OCI-LY1 (cell line): ENCODE measurements around the gene LTBP3.

Experiments
- H2AFZ ChIP-seq: fragments of 200-600 bp; sonication (generic), shearing (Covaris generic); 2 replicates; pipeline ENCODE4 v1.6.0; 2014; ENCODE audit warnings: antibody characterized with exemption, mild to moderate bottlenecking, low read length
- H3F3A ChIP-seq: fragments of 200-600 bp; sonication (generic), shearing (Covaris generic); 2 replicates; pipeline ENCODE4 v1.6.0; 2014; ENCODE audit warnings: mild to moderate bottlenecking, antibody characterized with exemption, low read length, moderate library complexity; ENCODE audit not compliant: insufficient read depth
- H3K27ac ChIP-seq: fragments of 200-600 bp; sonication (generic); 2 replicates; pipeline ENCODE4 v1.5.1; 2014; ENCODE audit warnings: low read length, mixed run types, mild to moderate bottlenecking, low read depth; ENCODE audit not compliant: poor library complexity, severe bottlenecking
- H3K27me3 ChIP-seq: fragments of 200-600 bp; sonication (generic); 2 replicates; pipeline ENCODE4 v1.6.0; 2014; ENCODE audit warnings: antibody characterized with exemption, mild to moderate bottlenecking, low read length, moderate library complexity; ENCODE audit not compliant: insufficient read depth
- H3K36me3 ChIP-seq: fragments of 200-600 bp; sonication (generic); 2 replicates; pipeline ENCODE4 v1.6.1; 2014; ENCODE audit warnings: mild to moderate bottlenecking, antibody characterized with exemption, low read length, moderate library complexity, mixed read lengths; ENCODE audit not compliant: insufficient read depth
- H3K4me1 ChIP-seq: fragments of 200-600 bp; sonication (generic); 2 replicates; pipeline ENCODE4 v1.5.1; 2014; ENCODE audit warnings: mild to moderate bottlenecking, low read length, moderate library complexity; ENCODE audit not compliant: insufficient read depth, severe bottlenecking
- H3K4me2 ChIP-seq: fragments of 200-600 bp; sonication (generic), shearing (Covaris generic); 2 replicates; pipeline ENCODE4 v1.6.1; 2014; ENCODE audit warnings: low read length
- H3K4me3 ChIP-seq: fragments of 200-600 bp; sonication (generic); 2 replicates; pipeline ENCODE4 v1.5.1; 2014; ENCODE audit warnings: low read length, low read depth, mild to moderate bottlenecking, mixed read lengths; ENCODE audit not compliant: poor library complexity, severe bottlenecking
- H3K79me2 ChIP-seq: fragments of 200-600 bp; shearing (Covaris generic); 2 replicates; pipeline ENCODE4 v1.6.1; 2016; ENCODE audit warnings: mixed run types, low read length, mixed read lengths; ENCODE audit not compliant: insufficient read depth
- H3K9ac ChIP-seq: fragments of 200-600 bp; sonication (generic), shearing (Covaris generic); 2 replicates; pipeline ENCODE4 v1.6.1; 2014; ENCODE audit warnings: mild to moderate bottlenecking, low read length, mixed read lengths
- H3K9me2 ChIP-seq: fragments of 200-600 bp; sonication (generic), shearing (Covaris generic); 2 replicates; pipeline ENCODE4 v1.6.1; 2014; ENCODE audit warnings: low read depth, mild to moderate bottlenecking, low read length, mixed read lengths
- H3K9me3 ChIP-seq: fragments of 200-600 bp; shearing (Covaris generic); 2 replicates; pipeline ENCODE4 v1.6.1; 2014; ENCODE audit warnings: low read length, mixed read lengths
- H4K20me1 ChIP-seq: fragments of 200-600 bp; sonication (generic), shearing (Covaris generic); 2 replicates; pipeline ENCODE4 v1.6.0; 2016; ENCODE audit warnings: mild to moderate bottlenecking, low read length; ENCODE audit not compliant: insufficient read depth
- EZH2 ChIP-seq: fragments of 200-600 bp; sonication (generic), shearing (Covaris generic); IDR thresholded peaks from 2 replicates; pipeline ENCODE4 v1.8.0; 2017; ENCODE audit warnings: borderline replicate concordance, mixed run types, mild to moderate bottlenecking, antibody characterized with exemption, low read length, moderate library complexity, mixed read lengths
- TF ChIP-seq, protein P1 (sequence below): fragments of 200-600 bp; sonication (generic), shearing (Covaris generic); IDR thresholded peaks from 2 replicates; pipeline ENCODE4 v1.5.1; 2017; ENCODE audit warnings: mild to moderate bottlenecking, antibody characterized with exemption, low read length, moderate library complexity, mixed read lengths

LTBP3 gene

DNA sequence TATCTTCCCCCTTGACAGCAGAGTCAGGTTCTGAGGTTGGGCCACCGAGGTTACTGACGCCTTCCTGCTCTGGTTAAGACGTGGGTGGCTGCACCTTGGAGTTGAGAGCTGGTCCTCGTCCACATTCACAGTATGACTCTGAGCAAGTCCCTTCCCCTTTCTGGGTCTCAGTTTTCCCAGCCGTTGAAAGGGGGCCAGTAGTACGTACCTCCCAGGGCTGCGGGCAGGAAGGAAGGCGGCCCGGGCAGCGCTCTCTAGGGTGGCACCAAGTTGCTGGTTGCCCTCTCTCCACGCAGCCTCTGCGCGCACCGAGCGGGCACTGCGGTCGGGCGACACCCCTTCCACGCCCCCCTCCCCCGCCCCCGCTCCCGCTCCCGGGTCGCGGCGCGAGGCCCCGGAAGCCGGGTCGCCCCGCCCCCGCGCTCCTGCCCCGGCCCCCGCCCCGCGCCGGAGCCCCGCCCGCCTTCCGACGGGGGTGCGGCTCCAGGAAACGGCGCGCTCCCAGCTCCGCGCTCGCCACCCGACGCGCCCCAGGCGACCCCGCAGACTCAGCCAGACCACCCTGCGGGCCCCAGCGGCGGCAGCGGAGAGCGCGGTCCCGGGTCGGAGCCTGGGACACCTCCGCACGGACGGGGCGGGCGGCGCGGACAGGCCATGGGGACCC lies 17.5 kb upstream of the LTBP3 start, which contains the start of gene EHBP1L1:
Gene EHBP1L1, plus strand, starts transcription at position 486 of the 664 bp plus-strand sequence. CDS start 250 bp downstream, outside the sequence.
- Histone ChIP-seq H3K4me1 (peaks cover 48% of the 10 kb centered on the region), H3K9me3 (no peaks in the 10 kb centered on the region), H3K4me3 (peak within 1 kb of the TSS; percentile 83), H4K20me1 (no peaks in the 10 kb centered on the region), H3K9me2 (no peaks in the 10 kb centered on the region), H3K9ac (peak within 1 kb of the TSS; percentile 59; the same call in 1 of the 2 replicates), H3F3A (no peaks in the 10 kb centered on the region; the same call in 1 of the 2 replicates), H3K79me2 (no peaks in the 10 kb centered on the region), H3K27me3 (0 out of 2 replicates have a peak, but pooled peaks cover 5% of the 10 kb centered on the region), H3K27ac (peak within 1 kb of the TSS; percentile 35), H3K4me2 (peak within 1 kb of the TSS; percentile 84), H2AFZ (no peak within 1 kb of the TSS), H3K36me3 (no peaks in the 10 kb centered on the region; the same call in 1 of the 2 replicates)
- TF ChIP-seq EZH2: no peak
- TF ChIP-seq, protein P1, sequence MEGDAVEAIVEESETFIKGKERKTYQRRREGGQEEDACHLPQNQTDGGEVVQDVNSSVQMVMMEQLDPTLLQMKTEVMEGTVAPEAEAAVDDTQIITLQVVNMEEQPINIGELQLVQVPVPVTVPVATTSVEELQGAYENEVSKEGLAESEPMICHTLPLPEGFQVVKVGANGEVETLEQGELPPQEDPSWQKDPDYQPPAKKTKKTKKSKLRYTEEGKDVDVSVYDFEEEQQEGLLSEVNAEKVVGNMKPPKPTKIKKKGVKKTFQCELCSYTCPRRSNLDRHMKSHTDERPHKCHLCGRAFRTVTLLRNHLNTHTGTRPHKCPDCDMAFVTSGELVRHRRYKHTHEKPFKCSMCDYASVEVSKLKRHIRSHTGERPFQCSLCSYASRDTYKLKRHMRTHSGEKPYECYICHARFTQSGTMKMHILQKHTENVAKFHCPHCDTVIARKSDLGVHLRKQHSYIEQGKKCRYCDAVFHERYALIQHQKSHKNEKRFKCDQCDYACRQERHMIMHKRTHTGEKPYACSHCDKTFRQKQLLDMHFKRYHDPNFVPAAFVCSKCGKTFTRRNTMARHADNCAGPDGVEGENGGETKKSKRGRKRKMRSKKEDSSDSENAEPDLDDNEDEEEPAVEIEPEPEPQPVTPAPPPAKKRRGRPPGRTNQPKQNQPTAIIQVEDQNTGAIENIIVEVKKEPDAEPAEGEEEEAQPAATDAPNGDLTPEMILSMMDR: no peak

DNA sequence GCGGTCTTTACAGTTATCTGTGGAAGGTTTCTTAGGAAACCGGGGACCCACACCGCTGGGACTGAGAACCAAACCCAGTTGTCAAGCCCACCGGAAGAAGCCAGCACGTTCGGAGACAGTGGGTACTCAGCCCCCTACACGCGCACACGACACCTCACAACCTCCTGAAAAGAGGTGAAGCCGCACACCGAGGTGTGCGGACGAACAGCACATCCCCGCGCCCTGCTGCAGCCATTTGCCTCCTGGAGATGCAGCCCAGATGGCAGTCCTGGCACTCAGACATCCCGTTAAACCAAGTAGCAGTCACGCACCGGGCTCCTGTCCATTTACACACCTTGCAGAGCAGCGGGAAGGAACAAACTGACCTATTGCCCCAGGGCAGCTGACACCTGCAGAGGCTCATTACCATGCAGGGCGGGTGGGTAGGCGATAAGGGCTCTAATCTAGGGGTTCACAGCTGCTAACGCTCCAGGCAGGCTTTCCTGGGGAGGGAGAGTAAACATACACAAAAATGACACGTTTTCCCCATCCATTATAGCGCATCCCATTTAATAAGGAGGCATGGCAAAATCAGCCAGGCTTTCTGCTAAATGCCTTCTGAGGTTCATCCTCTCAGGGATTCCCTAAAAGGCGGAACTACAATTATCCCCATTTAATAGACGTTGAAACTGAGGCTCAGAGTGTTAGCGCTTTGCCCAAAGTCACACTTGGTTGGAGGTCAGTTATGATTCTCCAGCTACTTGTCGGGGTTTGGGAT lies 16.8 kb upstream of the LTBP3 start:
- H2AFZ ChIP-seq: no peak overlapping the region
- no peaks in the 10 kb centered on the region; the same call in 1 of the 2 replicates for H3F3A ChIP-seq
- no peaks in the 10 kb centered on the region for H3K9me2 ChIP-seq
- H3K79me2 ChIP-seq: no peaks in the 10 kb centered on the region
- H3K27me3 ChIP-seq: 0 out of 2 replicates have a peak, but pooled peaks cover 5% of the 10 kb centered on the region
- peak overlapping the region; percentile 35 for H3K27ac ChIP-seq
- H3K9ac ChIP-seq: peak overlapping the region; percentile 59
- TF ChIP-seq, protein P1: no peak
- no peak for TF ChIP-seq EZH2
- H3K36me3 ChIP-seq: no peaks in the 10 kb centered on the region; the same call in 1 of the 2 replicates
- H3K9me3 ChIP-seq: no peaks in the 10 kb centered on the region
- peak overlapping the region; percentile 84 for H3K4me2 ChIP-seq
- H4K20me1 ChIP-seq: no peaks in the 10 kb centered on the region
- H3K4me1 ChIP-seq: peaks cover 49% of the 10 kb centered on the region
- peak overlapping the region; percentile 83 for H3K4me3 ChIP-seq

DNA sequence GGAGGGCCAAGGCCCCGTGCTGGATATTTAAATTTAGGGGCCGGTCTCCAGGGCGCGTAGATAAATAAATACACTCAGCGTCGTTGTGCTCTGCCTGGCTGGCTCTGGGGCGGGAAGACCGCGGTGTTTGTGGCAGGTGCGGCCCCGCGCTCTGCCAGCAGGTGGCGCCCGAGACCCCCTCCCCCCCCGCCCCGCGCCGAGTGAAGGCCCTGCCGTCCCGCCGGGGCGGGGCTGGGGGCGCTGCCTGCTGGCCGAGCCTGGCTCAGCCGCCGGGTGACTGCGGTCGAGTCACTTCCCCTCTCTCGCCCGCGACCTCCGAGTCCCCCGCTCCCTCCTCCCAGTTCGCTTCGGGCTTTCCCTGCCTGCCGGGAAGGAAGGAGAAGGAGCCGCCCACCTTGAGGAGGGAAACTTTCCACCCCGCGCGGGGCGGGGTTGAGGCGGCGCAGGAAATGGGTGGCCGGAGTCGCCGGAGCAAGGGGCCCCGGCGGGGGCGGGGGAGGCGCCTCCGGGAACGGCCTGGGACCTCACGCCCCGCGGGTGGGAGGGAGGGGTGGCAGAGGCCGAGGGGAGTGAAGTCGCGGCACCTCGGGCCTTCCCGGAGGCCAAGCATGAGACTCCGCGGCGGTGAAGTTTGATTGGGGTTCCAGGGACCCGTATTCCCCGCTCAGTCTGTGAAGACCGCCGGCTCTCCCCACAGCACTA lies 16.1 kb upstream of the LTBP3 start:
- TF ChIP-seq EZH2: no peak
- TF ChIP-seq, protein P1: peak; percentile 55
- H3K36me3 ChIP-seq: no peaks in the 10 kb centered on the region; the same call in 1 of the 2 replicates
- no peak overlapping the region for H2AFZ ChIP-seq
- no peaks in the 10 kb centered on the region for H3K9me3 ChIP-seq
- H3K27ac ChIP-seq: peak overlapping the region; percentile 58
- H3K79me2 ChIP-seq: no peaks in the 10 kb centered on the region
- H3K9ac ChIP-seq: peak overlapping the region; percentile 59
- peak overlapping the region; percentile 84 for H3K4me2 ChIP-seq
- H3K27me3 ChIP-seq: 0 out of 2 replicates have a peak, but pooled peaks cover 5% of the 10 kb centered on the region
- H3K4me1 ChIP-seq: peaks cover 51% of the 10 kb centered on the region
- no peaks in the 10 kb centered on the region for H4K20me1 ChIP-seq
- no peaks in the 10 kb centered on the region for H3K9me2 ChIP-seq
- no peaks in the 10 kb centered on the region; the same call in 1 of the 2 replicates for H3F3A ChIP-seq
- peak overlapping the region; percentile 83 for H3K4me3 ChIP-seq
